Breast epithelium (tissue), 4 donors: Measurements from ENCODE around the gene NTRK3. TPM values are rescaled to one million over a fixed set of nuclear protein-coding genes. Genes with fewer than 3 reads are reported as not detected.

ENCODE experiments used
- DNase-seq, 2 donors: peaks; one replicate each; pipeline ENCODE4 v3.0.0-alpha.2; 2019; ENCODE audit warnings: low spot score in 2 of 2
- H3K27ac ChIP-seq, 2 donors: fragments of 200-600 bp; sonication (generic) in 1 of 2; one replicate each; pipeline ENCODE4 v1.5.1; 2016 to 2019; ENCODE audit warnings: mild to moderate bottlenecking in 1 of 2
- H3K27me3 ChIP-seq, 2 donors: fragments of 200-600 bp; sonication (generic) in 1 of 2; one replicate each; pipeline versions ENCODE4 v1.5.1 to v1.6.0; 2017 to 2019; ENCODE audit warnings: control low read depth in 1 of 2, mild to moderate bottlenecking in 1 of 2
- H3K36me3 ChIP-seq: fragments of 200-600 bp; one replicate; pipeline ENCODE4 v1.5.1; 2019
- H3K4me1 ChIP-seq, 2 donors: fragments of 200-600 bp; sonication (generic); one replicate each; pipeline ENCODE4 v1.5.1; 2016 to 2019; ENCODE audit warnings: control low read depth in 1 of 2
- H3K4me3 ChIP-seq, 3 donors: fragments of 200-600 bp; sonication (generic); 1 replicate in 2 of 3; 2 replicates in 1 of 3; pipeline ENCODE4 v1.5.1; 2016 to 2019; ENCODE audit warnings: mild to moderate bottlenecking in 3 of 3, moderate library complexity in 2 of 3
- H3K9me3 ChIP-seq, 2 donors: fragments of 200-600 bp; sonication (generic) in 1 of 2; one replicate each; pipeline ENCODE4 v1.5.1; 2016 to 2019; ENCODE audit warnings: control low read depth in 1 of 2
- POLR2A ChIP-seq: fragments of 450-650 bp; IDR thresholded peaks from one replicate; pipeline ENCODE4 v1.6.1; 2016; ENCODE audit warnings: antibody characterized with exemption, mild to moderate bottlenecking, moderate library complexity
- POLR2AphosphoS5 ChIP-seq, 3 donors: sonication (generic); formaldehyde crosslinking; IDR thresholded peaks; one replicate each; pipeline ENCODE4 v1.6.1; 2017; ENCODE audit warnings: antibody characterized with exemption in 3 of 3
- intact Hi-C: fragments of 100-400 bp; cut with DNase I; formaldehyde crosslinking; loops from one replicate; pipeline ENCODE4 v1.15.1; 2023; ENCODE audit warnings: low total_unique reads
- total RNA-seq, 3 donors: library from RNA; depleted of rRNA; stranded (reverse); fragments of >200 nt; gene quantifications; one replicate each; pipeline ENCODE4 v1.1.0, GENCODE V29; 2016
- TF ChIP-seq, protein P1 (sequence below), 3 donors: fragments of 450-650 bp; IDR thresholded peaks; one replicate each; pipeline ENCODE4 v1.5.1; 2016 to 2017; ENCODE audit warnings: antibody characterized with exemption in 3 of 3, mild to moderate bottlenecking in 3 of 3, moderate library complexity in 3 of 3

NTRK3 gene
- total RNA-seq, 3 donors from 2014 or later = 1.9 to 23.6 (median 13.8) TPM

DNA sequence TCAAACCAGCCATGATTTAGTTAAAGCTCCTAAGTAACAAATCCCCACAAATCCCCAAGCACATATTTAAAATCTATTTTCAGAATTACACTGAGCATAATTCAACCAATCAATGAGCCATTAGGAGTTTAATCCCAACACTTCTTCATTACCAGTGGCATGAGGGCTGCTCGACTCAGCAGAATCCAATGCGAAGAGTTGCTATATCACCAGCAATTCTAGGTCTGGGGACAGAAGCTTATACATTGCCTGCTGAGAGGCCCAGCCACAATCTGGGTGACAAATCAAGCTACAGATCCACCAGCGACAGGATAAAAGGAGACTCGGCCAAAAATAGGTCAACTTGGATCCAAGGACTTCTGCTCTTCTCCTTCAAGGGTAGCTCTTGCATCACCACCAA lies 238.8 kb downstream of the NTRK3 start:
- Histone ChIP-seq H3K9me3 (no peaks in the 10 kb centered on the region), H3K36me3 (no peaks in the 10 kb centered on the region), H3K27me3 (no peaks in the 10 kb centered on the region), H3K27ac (no peak overlapping the region), H3K4me1 (no peaks in the 10 kb centered on the region), H3K4me3 (no peak overlapping the region)
- no peak for DNase-seq
- TF ChIP-seq POLR2AphosphoS5 (IDR thresholded peaks at IDR 0.05) (no peak), POLR2A (no peak)
- TF ChIP-seq, protein P1, sequence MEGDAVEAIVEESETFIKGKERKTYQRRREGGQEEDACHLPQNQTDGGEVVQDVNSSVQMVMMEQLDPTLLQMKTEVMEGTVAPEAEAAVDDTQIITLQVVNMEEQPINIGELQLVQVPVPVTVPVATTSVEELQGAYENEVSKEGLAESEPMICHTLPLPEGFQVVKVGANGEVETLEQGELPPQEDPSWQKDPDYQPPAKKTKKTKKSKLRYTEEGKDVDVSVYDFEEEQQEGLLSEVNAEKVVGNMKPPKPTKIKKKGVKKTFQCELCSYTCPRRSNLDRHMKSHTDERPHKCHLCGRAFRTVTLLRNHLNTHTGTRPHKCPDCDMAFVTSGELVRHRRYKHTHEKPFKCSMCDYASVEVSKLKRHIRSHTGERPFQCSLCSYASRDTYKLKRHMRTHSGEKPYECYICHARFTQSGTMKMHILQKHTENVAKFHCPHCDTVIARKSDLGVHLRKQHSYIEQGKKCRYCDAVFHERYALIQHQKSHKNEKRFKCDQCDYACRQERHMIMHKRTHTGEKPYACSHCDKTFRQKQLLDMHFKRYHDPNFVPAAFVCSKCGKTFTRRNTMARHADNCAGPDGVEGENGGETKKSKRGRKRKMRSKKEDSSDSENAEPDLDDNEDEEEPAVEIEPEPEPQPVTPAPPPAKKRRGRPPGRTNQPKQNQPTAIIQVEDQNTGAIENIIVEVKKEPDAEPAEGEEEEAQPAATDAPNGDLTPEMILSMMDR (IDR thresholded peaks at IDR 0.05) = no peak
- intact Hi-C loops = loop anchor here (5.0 kb wide), 1 partner anchor 1110 kb away; no protein-coding TSS in a partner anchor

DNA sequence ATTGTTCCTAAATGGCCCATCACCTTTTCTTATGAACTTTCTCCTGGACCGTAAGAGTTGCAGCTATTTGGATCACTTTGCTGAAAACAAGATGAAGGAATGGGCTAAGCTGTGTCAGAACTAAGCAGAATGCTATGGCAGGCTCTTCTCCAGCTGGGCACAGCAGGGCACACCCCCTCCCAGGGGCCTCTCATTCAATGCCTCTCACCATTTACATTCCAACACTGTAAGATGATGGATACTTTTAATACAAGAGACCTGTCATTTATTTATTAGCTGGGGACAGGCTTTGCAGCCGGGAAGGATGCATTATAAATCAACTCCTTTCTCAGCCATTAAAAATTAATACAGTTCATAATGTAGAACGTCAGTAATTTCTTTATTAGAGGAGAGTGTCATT lies 240.1 kb downstream of the NTRK3 start:
- no peak for DNase-seq
- TF ChIP-seq POLR2AphosphoS5 (IDR thresholded peaks at IDR 0.05) (no peak), POLR2A (no peak)
- TF ChIP-seq, protein P1 (IDR thresholded peaks at IDR 0.05) = no peak
- Histone ChIP-seq H3K27ac (no peak overlapping the region), H3K4me1 (no peaks in the 10 kb centered on the region), H3K4me3 (no peak overlapping the region), H3K9me3 (no peaks in the 10 kb centered on the region), H3K36me3 (no peaks in the 10 kb centered on the region), H3K27me3 (no peaks in the 10 kb centered on the region)
- intact Hi-C loops = loop anchor here (5.0 kb wide), 1 partner anchor 1109 kb away; no protein-coding TSS in a partner anchor

DNA sequence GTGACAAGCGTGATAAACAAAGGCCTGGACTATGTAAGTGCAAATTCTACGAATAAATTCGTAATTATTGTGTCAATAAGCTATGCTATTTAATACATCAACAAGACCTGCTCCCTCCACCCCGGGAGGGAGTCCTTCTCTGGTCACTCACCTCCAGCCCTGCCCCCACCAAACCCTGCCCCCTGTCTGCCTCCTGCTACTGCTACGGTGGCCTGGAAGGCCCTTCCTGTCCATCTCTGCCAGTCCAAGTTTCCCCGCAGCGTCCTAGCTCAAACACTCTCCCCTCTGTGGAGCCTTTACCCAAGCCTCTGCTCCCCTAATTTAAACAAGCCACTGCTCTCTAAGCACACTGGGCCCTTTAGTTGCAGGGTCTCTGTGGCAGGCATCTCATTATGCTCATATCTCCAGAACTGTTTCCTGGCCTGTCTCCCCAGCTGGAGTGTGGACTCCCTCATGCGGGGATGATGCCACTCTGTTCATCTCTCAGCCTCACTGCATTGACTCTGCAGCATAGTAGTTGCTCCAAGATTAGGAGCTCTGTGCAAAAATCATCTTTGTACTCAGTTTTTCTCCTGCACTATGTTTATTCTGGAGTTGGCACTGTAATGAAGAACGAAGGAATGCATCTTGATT lies 241.2 kb downstream of the NTRK3 start:
- H3K4me1 ChIP-seq = no peaks in the 10 kb centered on the region
- DNase-seq = no peak
- H3K27ac ChIP-seq = no peak overlapping the region
- no peaks in the 10 kb centered on the region for H3K9me3 ChIP-seq
- TF ChIP-seq, protein P1 (IDR thresholded peaks at IDR 0.05) = no peak
- no peak for TF ChIP-seq POLR2A
- no peak for TF ChIP-seq POLR2AphosphoS5 (IDR thresholded peaks at IDR 0.05)
- H3K4me3 ChIP-seq = no peak overlapping the region
- H3K27me3 ChIP-seq = no peaks in the 10 kb centered on the region
- intact Hi-C loops = loop anchor here (5.0 kb wide), 1 partner anchor 1108 kb away; no protein-coding TSS in a partner anchor
- H3K36me3 ChIP-seq = no peaks in the 10 kb centered on the region

DNA sequence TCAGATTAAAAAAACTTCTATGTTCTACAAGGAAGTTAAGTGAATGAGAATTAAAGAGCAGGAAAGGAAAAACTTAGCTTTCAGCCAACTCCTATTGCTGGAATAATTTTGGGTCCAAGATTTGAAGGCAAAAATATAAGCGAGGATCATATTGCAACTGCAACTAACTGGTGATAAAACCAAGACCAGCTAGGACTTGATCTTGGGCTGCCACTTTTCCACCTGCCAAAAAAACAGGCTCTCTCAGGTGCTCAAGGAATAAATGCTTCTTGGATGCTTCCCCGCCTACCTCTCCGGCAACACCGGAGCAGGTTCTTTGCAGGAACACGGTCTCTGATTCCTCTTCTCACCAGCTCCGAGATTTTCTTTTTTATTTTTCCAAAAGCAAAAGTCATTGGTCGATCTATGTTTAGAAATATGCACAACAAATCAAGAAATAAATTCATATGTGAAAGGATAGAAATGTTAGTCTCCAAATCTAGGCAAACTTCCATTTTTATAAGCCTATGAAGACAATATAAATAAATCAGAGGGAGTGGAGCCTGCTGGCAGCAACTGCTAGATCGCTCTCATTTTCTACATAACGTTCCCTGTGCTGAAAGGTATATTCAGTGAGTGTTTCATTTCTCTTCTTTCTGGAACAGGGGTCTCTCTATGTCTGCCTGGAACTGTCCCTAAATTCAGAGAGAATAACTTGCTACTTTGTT lies 241.9 kb downstream of the NTRK3 start:
- DNase-seq = no peak
- Histone ChIP-seq H3K9me3 (no peaks in the 10 kb centered on the region), H3K4me3 (no peak overlapping the region), H3K27ac (no peak overlapping the region), H3K4me1 (no peaks in the 10 kb centered on the region), H3K36me3 (no peaks in the 10 kb centered on the region), H3K27me3 (no peaks in the 10 kb centered on the region)
- TF ChIP-seq POLR2A = no peak
- TF ChIP-seq POLR2AphosphoS5 (IDR thresholded peaks at IDR 0.05) = no peak
- TF ChIP-seq, protein P1 (IDR thresholded peaks at IDR 0.05) = no peak
- intact Hi-C loops = loop anchor here (5.0 kb wide), 2 partner anchors 328 to 1107 kb away; no protein-coding TSS in a partner anchor

DNA sequence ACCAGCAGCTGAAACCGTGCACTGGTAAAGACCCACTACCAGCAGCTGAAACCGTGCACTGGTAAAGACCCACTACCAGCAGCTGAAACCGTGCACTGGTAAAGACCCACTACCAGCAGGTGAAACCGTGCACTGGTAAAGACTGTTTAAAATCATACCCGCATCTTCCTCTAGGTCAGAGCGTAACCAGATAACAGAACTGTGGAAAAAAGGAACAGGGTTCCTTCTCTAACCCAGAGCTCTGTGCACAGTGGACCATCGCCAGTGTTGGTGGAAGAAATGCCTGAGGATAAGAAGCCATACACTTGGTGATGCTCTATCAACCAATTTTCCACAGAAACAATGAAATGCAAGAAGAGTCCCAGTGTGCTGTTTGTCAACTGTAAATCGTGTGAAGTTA lies 243.4 kb downstream of the NTRK3 start:
- H3K4me1 ChIP-seq = no peaks in the 10 kb centered on the region
- intact Hi-C loops = loop anchor here (5.0 kb wide), 1 partner anchor 329 kb away; no protein-coding TSS in a partner anchor
- DNase-seq = no peak

More for the DNA sequence above, 243.4 kb downstream of the NTRK3 start:
- no peaks in the 10 kb centered on the region for H3K9me3 ChIP-seq
- no peaks in the 10 kb centered on the region for H3K36me3 ChIP-seq
- TF ChIP-seq POLR2A = no peak
- TF ChIP-seq POLR2AphosphoS5 (IDR thresholded peaks at IDR 0.05) = no peak
- TF ChIP-seq, protein P1 (IDR thresholded peaks at IDR 0.05) = no peak
- no peak overlapping the region for H3K27ac ChIP-seq
- H3K27me3 ChIP-seq = no peaks in the 10 kb centered on the region
- no peak overlapping the region for H3K4me3 ChIP-seq
